Gastroesophageal sphincter (tissue), 4 donors: ENCODE measurements around the gene BIVM. TPM values are rescaled to one million over a fixed set of nuclear protein-coding genes. Genes with fewer than 3 reads are reported as not detected.

ENCODE experiments used
- ATAC-seq: fragments of 150-250 bp; one replicate; pipeline ENCODE4 v1.9.1; 2016; ENCODE audit warnings: mild to moderate bottlenecking, moderate library complexity
- H3K27ac ChIP-seq, 4 donors: fragments of 200-600 bp; sonication (generic) in 3 of 4; 1 replicate in 3 of 4; 2 replicates in 1 of 4; pipeline ENCODE4 v1.5.1; 2016 to 2019
- H3K27me3 ChIP-seq: fragments of 200-600 bp; sonication (generic); one replicate; pipeline ENCODE4 v1.5.1; 2019
- H3K36me3 ChIP-seq, 2 donors: fragments of 200-600 bp; sonication (generic); one replicate each; pipeline ENCODE4 v1.5.1; 2019; ENCODE audit warnings: control low read depth in 1 of 2
- H3K4me1 ChIP-seq, 3 donors: fragments of 200-600 bp; sonication (generic); 1 replicate in 2 of 3; 2 replicates in 1 of 3; pipeline ENCODE4 v1.5.1; 2016 to 2019; ENCODE audit warnings: control low read depth in 2 of 3
- H3K4me3 ChIP-seq, 2 donors: fragments of 200-600 bp; sonication (generic); one replicate each; pipeline ENCODE4 v1.5.1; 2019; ENCODE audit warnings: mild to moderate bottlenecking in 1 of 2, moderate library complexity in 1 of 2
- H3K9me3 ChIP-seq, 3 donors: fragments of 200-600 bp; sonication (generic); one replicate each; pipeline ENCODE4 v1.5.1; 2017 to 2019; ENCODE audit warnings: control low read depth in 2 of 3
- EP300 ChIP-seq: sonication (generic); formaldehyde crosslinking; IDR thresholded peaks from one replicate; pipeline ENCODE4 v1.6.1; 2017; ENCODE audit warnings: antibody characterized with exemption, mild to moderate bottlenecking
- POLR2A ChIP-seq, 2 donors: fragments of 450-650 bp; IDR thresholded peaks; one replicate each; pipeline ENCODE4 v1.6.1; 2017; ENCODE audit warnings: antibody characterized with exemption in 2 of 2, mild to moderate bottlenecking in 2 of 2, moderate library complexity in 1 of 2
- POLR2AphosphoS5 ChIP-seq: sonication (generic); formaldehyde crosslinking; IDR thresholded peaks from one replicate; pipeline ENCODE4 v1.6.1; 2017; ENCODE audit warnings: antibody characterized with exemption
- WGBS, 2 donors: methylation state at CpG; one replicate each; pipeline ENCODE4 v1.1.5; 2018; ENCODE audit warnings: low coverage in 1 of 2; 5-methylcytosine and 5-hydroxymethylcytosine counted together
- total RNA-seq, 4 donors: library from RNA; depleted of rRNA; stranded (reverse); fragments of >200 nt; gene quantifications; one replicate each; pipeline ENCODE4 v1.1.0, GENCODE V29; 2016
- TF ChIP-seq, protein P1 (sequence below), 4 experiments: fragments of 200-600 bp in 2 of 4; fragments of 450-650 bp in 2 of 4; sonication (generic) in 1 of 4; IDR thresholded peaks; one replicate each; pipeline ENCODE4 v1.5.1; 2017 to 2019; ENCODE audit warnings: antibody characterized with exemption in 4 of 4, mild to moderate bottlenecking in 2 of 4, moderate library complexity in 2 of 4

BIVM gene
- total RNA-seq, 4 donors from 2014 or later: 8.7 to 19.6 (median 15.8) TPM

DNA sequence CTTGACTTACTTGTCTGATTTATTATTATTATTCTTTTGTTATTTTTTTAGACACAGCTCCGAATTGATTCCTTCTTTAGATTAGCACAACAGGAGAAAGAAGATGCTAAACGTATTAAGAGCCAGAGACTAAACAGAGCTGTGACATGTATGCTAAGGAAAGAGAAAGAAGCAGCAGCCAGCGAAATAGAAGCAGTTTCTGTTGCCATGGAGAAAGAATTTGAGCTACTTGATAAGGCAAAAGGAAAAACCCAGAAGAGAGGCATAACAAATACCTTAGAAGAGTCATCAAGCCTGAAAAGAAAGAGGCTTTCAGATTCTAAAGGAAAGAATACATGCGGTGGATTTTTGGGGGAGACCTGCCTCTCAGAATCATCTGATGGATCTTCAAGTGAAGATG, 76.3 kb downstream of the BIVM start:
- TF ChIP-seq EP300: no peak
- TF ChIP-seq, protein P1, sequence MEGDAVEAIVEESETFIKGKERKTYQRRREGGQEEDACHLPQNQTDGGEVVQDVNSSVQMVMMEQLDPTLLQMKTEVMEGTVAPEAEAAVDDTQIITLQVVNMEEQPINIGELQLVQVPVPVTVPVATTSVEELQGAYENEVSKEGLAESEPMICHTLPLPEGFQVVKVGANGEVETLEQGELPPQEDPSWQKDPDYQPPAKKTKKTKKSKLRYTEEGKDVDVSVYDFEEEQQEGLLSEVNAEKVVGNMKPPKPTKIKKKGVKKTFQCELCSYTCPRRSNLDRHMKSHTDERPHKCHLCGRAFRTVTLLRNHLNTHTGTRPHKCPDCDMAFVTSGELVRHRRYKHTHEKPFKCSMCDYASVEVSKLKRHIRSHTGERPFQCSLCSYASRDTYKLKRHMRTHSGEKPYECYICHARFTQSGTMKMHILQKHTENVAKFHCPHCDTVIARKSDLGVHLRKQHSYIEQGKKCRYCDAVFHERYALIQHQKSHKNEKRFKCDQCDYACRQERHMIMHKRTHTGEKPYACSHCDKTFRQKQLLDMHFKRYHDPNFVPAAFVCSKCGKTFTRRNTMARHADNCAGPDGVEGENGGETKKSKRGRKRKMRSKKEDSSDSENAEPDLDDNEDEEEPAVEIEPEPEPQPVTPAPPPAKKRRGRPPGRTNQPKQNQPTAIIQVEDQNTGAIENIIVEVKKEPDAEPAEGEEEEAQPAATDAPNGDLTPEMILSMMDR (IDR thresholded peaks at IDR 0.05): no peak
- no peak for TF ChIP-seq POLR2AphosphoS5
- TF ChIP-seq POLR2A (IDR thresholded peaks at IDR 0.05): no peak

DNA sequence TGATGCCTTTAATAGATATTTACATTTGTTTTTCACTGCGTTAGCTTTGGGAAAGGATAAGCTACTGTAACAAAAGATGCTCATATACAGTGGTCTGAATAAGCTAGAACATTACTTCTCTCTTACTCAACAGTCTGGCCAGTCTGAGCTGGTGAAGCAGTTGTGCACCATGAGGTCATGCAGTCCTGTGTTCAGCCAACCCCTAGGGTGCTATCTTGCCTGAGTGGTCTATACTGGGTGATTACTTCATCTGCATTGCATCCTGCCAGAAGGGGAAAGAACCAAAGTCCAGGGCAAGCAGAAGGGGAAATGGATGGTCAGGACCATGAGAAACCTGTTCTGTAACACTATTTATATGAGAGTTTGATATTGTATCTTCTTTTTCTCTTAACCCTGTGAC, 78.4 kb downstream of the BIVM start:
- H3K4me1 ChIP-seq: no peaks in the 10 kb centered on the region
- H3K27me3 ChIP-seq: no peaks in the 10 kb centered on the region
- TF ChIP-seq POLR2AphosphoS5 (no peak), POLR2A (IDR thresholded peaks at IDR 0.05) (no peak)
- H3K4me3 ChIP-seq: no peak overlapping the region
- ATAC-seq: no peak
- H3K27ac ChIP-seq: no peak overlapping the region
- 92% methylated on average over 1 of the region's 1 CpG; no CpG with 5 or more reads in 1 of the 2 donors for WGBS, 2 donors
- no peaks in the 10 kb centered on the region for H3K9me3 ChIP-seq
- peaks cover 0 to 63% of the 10 kb centered on the region in 2 donors for H3K36me3 ChIP-seq

More for the DNA sequence above, 76.3 kb downstream of the BIVM start:
- H3K4me1 ChIP-seq: peaks cover 0 to 10% (median 0%) of the 10 kb centered on the region in 3 donors
- WGBS, 2 donors: 75 to 88% methylated on average over 4 of the region's 4 CpGs
- H3K27ac ChIP-seq: no peak overlapping the region
- no peak overlapping the region for H3K4me3 ChIP-seq
- no peak for ATAC-seq
- H3K36me3 ChIP-seq: peaks cover 0 to 61% of the 10 kb centered on the region in 2 donors
- H3K9me3 ChIP-seq: no peaks in the 10 kb centered on the region
- H3K27me3 ChIP-seq: no peaks in the 10 kb centered on the region

DNA sequence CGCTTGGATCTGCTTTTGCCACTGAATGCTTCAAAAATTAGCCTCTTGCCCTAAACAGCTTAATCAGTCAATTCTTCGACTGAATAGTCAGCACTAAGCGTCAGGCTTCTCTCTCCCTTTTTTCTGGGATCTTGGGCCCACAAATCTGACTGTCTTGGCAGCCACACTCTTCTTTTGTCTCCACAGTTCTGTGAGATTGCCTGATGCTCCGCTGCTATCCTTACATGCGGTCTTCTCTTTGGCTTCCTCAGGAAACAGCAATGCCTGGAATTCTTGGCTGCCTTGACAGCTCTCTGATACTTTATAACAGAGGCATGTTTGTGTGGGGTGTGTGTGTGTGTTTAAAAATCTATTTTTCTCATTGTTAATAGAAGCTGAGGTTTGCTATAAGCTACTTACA, 79.6 kb downstream of the BIVM start:
- Histone ChIP-seq H3K9me3 (no peaks in the 10 kb centered on the region), H3K27me3 (no peaks in the 10 kb centered on the region), H3K27ac (no peak overlapping the region), H3K4me1 (no peaks in the 10 kb centered on the region), H3K36me3 (peaks cover 0 to 59% of the 10 kb centered on the region in 2 donors), H3K4me3 (no peak overlapping the region)
- ATAC-seq: no peak
- 27 to 51% methylated on average over 5 of the region's 5 CpGs for WGBS, 2 donors
- TF ChIP-seq, protein P1 (IDR thresholded peaks at IDR 0.05): no peak
- TF ChIP-seq POLR2AphosphoS5 (no peak), POLR2A (IDR thresholded peaks at IDR 0.05) (no peak), EP300 (no peak)

DNA sequence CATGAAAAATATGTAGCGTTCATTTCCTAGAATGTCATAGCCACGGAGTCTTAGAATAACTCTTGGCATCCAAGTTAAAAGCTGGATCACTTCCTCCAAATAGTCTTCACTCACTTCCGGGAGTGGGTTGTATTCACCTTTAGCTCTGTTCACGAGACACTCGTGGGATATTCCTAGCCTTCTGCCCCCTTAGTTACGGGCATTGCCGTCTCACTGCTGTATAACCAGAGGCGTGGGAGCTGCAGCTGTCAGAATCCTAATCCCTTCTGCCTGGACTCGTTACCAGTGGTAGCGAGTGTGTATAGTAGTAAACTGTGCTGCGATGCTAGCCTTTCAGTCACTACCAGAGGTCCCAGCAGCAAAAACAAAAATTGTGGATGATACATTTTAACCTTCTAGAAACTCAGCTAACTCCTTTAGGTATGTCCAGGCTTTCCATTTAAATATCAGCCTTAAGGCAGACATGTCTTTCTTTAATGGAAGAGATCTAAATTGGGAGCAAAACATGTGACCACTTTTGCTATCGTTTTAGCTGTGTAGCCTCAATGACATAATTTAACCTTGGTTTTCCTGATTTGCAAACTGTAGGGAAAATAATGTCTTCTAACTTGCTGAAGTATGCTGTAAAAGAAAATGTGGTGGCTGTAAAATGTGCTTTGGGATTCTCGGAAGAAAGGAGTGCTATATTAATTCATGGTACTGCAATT, 81.0 kb downstream of the BIVM start:
- TF ChIP-seq POLR2A (IDR thresholded peaks at IDR 0.05): no peak
- TF ChIP-seq EP300: no peak
- TF ChIP-seq, protein P1 (IDR thresholded peaks at IDR 0.05): no peak
- no peak for TF ChIP-seq POLR2AphosphoS5
- Histone ChIP-seq H3K27me3 (no peaks in the 10 kb centered on the region), H3K4me3 (no peak overlapping the region), H3K9me3 (no peaks in the 10 kb centered on the region), H3K4me1 (no peaks in the 10 kb centered on the region), H3K36me3 (peaks cover 0 to 46% of the 10 kb centered on the region in 2 donors), H3K27ac (no peak overlapping the region)
- ATAC-seq: no peak
- 65 to 76% methylated on average over 7 to 11 of the region's 13 CpGs for WGBS, 2 donors

DNA sequence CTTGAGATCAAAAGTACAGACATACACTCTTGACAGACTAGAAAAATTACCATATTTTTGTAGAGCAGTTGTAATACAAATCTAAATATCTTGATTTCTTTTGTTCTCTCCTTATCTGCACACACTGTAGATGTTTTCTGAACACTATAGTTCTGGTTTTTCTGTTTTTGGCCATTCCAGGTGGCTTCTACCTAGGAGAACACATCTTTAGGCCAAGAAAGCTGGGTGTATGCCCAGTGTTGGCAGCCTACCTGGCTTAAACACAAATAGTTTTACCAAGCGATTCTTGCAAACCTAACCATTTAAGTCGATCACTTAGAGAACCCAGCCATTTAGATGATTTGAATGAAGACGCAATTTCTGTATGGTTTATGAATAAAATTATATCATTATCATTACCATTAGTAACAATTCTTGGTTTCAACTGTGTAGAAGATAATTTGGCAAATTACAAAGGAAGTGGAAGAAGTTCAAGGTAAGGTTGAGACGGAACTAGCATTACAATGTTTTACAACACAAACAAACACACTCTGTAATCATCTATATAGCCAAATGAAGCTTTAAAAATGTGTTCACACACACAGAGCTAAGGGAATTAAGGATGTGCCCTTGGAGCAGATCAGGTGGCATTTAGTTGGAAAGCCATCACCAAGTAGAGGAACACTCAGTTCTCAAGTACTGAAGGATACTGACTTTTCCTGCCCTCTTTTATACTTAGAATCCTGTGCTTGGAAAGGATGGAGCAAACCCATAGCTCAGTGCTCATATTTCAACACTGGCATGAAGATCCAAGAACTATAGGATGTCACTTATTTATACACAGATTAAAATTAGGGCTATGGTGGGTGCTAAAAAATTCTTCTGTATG, 83.1 kb downstream of the BIVM start:
- Histone ChIP-seq H3K27me3 (no peaks in the 10 kb centered on the region), H3K36me3 (peaks cover 0 to 25% of the 10 kb centered on the region in 2 donors), H3K4me1 (no peaks in the 10 kb centered on the region), H3K27ac (no peak overlapping the region), H3K9me3 (no peaks in the 10 kb centered on the region), H3K4me3 (no peak overlapping the region)
- 95 to 97% methylated on average over 3 to 4 of the region's 4 CpGs for WGBS, 2 donors
- no peak for ATAC-seq
- no peak for TF ChIP-seq POLR2A (IDR thresholded peaks at IDR 0.05)
- TF ChIP-seq, protein P1 (IDR thresholded peaks at IDR 0.05): no peak
- no peak for TF ChIP-seq EP300
- TF ChIP-seq POLR2AphosphoS5: no peak
